Fibroblast of skin of left biceps (primary cell): ENCODE measurements around the gene KCNN3.

Source experiments
- DNase-seq, 2 experiments: peaks; one replicate each; pipeline ENCODE4 v3.0.0-alpha.2; 2013; ENCODE audit warnings: low read depth in 2 of 2

Gene KCNN3

GRCh38 chr1:154729031-154729442, 141.0 kb downstream of the KCNN3 start:
- no peak for DNase-seq

DNA sequence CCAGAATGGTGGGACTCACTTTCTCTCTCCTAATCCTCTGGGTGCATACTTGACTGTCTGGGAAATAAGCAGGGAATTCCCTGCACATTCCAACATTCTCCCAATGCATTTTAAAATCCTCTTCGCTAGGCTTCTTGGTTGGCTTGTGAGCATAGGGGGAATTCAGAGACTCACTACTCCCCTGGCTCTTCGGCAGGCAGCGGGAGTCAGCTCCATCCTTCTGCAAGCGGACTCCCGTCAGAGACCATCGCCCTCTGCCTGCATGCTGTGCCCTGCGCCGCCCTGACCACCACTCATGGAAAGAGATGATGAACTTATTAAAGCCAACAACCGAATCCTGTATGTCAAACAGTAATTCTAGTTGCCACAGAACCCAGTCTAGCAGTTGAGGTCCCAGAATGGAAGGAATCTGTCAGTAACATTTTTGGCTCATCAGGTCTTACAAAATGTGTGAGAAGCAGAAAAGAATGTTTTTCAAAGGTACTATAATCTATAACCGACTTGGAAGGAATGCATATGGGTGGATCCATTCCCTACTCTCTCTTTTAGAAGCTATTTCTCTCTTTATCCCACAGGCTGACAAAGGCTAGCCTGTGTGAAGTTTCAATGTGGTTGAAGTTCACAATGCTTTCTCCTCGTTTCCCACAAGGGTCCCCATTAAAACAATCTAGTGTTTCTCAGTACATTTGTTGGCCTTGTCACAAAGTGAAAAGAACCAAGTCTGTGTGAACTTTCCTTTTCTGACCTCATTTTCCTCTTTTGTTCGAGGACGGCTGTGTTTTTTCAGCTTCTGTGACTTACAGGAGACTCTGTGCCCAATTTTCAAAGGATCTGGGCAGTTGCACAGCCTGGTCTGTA, 143.0 kb downstream of the KCNN3 start:
- DNase-seq, result no peak

DNA sequence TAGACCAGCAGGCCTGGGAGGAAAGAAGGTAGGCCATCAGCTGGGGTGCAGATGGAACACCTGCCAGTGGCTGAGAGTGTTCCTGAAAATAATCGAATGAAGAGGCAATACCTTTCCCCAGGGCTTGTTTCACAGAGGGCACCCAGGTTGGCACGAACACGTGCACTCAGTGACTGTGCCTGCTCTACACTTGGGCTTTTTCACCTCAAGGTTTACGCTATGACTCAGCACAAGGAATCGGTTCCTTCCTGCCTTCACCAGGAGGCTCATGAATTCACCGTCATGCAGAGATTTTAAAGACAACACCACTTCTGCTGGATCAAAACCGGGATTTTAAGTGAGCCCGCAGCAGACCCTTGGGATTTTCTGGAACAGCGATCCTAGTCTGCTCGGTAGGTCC, 143.6 kb downstream of the KCNN3 start:
- no peak for DNase-seq

GRCh38 chr1:154725865-154726264, 144.2 kb downstream of the KCNN3 start:
- no peak for DNase-seq

- DNase-seq, result no peak
Observed at GRCh38 chr1:154720328-154721297, 149.5 kb downstream of the KCNN3 start.

GRCh38 chr1:154719586-154720327, 150.3 kb downstream of the KCNN3 start:
- DNase-seq, result no peak

DNA sequence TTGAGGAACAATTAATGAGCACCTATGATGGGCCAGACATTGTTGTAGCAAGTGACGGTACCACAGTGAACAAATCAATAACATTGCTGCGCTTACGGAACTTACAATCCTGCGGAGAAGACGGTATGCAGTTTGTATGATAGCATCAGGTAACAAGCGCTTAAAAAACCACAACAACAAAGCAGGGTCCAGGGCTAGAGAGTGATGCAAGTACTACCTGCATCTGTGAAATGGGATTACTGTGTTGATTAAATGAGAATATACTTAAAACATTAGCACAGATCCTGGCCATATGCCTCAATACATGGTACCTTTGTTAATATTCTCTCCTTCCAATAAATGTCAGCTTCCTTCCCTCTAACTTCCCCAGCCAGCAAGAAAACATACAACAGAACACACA, 151.5 kb downstream of the KCNN3 start:
- DNase-seq, result no peak

GRCh38 chr1:154717528-154717924, 152.6 kb downstream of the KCNN3 start:
- no peak for DNase-seq

DNA sequence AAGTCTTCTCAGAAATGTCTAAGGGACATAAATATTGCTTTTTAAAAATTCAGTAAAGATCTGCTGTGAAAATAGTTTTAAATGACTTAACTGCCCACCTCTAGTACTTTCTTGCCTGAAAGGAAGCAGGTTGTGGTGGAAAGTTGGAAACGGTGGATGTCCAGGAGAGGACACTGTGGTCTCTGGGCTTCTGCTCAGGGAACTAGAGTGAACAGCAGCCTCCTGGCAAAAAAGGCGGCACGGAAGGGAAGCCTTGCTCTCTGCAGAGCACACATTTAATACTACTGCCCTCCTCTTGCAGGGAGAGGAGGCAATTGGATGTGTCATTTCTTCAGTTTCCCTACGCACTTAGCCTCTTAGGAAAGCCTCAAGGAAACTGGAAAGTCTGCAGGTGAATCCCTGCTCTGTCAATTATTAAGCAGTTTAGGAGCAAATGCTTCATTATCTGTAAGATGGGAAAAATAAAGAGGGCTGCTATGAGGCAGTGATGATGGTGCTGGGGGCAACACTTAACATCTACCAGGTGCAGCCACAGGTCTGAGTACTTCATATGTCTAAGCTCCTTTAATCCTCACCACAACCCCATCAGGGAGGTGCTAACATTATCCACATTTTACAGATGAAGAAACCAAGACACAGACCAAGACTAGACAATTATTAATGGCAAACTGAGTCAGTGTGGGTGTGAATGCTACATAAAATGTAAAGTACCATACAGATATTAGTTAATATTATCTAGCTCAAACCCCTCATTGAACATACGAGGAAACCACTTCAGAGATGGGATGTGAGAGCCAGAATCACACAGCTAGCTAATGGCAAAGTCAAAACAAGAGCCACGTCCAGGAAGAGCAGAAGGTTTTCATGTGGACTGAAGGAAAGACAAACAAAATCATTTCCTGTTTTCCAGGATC, 153.2 kb downstream of the KCNN3 start:
- DNase-seq, result no peak

DNA sequence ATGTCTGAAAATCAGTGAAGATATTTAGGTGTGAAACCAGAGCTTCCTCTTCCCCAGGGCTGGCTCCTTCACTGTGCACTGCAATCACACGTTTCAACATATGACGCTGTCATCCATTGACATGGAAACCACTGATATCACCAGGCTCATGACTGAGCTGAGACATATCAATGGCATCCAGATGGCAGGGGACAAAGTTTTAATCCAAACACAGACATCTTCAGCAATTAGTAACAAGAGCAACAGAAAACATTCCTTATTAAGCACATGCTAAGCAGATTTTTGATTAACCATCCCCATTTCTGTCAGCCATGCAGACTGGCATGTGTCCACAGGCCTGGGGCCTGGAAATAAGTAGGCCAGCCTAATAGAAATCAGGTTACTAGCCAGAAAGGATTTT, 154.1 kb downstream of the KCNN3 start:
- no peak for DNase-seq

- no peak for DNase-seq
Observed at GRCh38 chr1:154715385-154715784, 154.7 kb downstream of the KCNN3 start.

- no peak for DNase-seq
Observed at GRCh38 chr1:154714638-154715037, 155.4 kb downstream of the KCNN3 start.

DNA sequence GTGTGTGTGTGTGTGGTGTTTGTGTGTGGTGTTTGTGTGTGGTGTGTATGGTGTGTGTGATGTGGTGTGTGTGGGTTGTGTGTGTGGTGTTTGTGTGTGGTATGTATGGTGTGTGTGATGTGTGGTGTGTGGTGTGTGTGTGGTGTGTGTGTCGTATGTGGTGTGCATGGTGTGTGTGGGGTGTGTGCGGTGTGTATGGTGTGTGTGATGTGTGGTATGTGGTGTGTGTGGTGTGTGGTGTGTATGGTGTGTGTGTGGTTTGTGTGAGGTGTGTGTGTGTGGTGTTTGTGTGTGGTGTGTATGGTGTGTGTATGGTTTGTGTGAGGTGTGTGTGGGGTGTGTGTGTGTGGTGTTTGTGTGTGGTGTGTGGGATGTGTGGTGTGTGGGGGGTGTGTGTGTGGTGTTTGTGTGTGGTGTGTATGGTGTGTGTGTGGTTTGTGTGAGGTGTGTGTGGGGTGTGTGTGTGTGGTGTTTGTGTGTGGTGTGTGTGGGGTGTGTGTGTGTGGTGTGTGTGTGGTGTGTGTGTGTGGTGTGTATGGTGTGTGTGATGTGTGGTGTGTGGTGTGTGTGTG, 155.9 kb downstream of the KCNN3 start:
- no peak for DNase-seq

DNA sequence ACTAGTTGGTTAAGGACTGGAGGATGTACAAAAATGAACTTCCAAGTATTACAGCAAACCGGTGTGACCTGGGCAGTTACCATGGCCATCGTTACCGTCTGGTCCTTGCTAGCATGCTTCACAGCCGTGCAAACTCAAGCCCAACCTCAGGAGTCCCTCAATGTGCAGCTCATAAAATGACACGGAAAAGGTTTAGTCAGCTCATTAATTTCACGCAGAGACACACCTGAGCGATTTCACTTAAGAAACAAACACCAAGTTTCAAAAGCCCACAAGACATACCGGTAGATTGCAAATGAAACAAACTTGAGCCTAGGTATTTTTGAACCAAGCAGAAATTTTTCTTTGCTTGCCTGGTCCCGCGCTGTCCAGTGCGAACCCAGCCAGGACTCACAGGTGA, 157.1 kb downstream of the KCNN3 start:
- no peak for DNase-seq

- DNase-seq, result no peak
Observed at GRCh38 chr1:154712166-154712810, 157.8 kb downstream of the KCNN3 start.

DNA sequence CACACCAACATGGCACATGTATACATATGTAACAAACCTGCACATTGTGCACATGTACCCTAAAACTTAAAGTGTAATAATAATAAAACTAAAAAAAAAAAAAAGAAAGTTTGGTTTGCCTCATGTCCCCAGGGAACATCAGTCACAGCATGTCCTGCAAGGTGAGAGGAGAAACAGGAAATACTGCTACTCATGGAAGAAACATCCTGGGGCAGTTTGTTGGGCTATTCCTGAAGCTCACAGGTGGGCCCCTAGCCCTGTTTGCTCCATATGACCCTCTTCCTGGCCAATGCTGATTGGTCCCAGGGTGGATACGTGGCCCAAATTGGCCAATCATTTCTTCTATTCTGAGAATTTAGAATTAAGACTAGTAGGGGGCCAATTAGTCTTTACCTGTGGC, 158.7 kb downstream of the KCNN3 start:
- no peak for DNase-seq

- DNase-seq, result no peak
Observed at GRCh38 chr1:154710106-154710505, 160.0 kb downstream of the KCNN3 start.

DNA sequence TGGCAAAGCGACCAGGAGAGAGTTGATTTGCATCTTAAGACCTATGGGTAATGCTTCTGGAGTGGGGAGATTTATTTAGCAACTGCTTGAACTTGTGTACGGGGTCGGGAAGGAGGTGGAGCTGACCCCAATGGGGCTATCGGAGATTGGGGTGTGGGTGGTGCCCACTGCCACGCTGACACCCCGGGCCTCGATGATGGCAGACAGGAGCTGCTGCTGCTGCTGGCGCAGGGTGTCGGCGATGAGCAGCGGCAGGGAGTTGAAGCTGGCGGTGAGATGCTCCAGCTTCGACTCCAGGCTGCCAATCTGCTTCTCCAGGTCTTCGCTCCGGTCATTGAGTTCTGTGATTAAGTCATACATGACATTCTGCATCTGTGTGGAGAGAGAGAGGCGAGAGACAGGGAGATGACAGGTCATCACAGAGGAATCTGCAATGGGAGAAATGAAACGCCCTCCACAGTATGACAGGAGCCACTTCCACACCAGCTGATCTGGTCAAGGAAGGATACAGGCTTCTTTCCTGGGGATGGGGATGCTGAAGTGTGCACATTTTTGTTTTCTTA, 162.1 kb downstream of the KCNN3 start:
- no peak for DNase-seq

GRCh38 chr1:154706851-154707250, 163.2 kb downstream of the KCNN3 start:
- DNase-seq, result no peak

- no peak for DNase-seq
Observed at GRCh38 chr1:154705544-154705943, 164.5 kb downstream of the KCNN3 start.
